CD4-positive, alpha-beta T cell treated with Interleukin-21 for 1 hour (primary cell): Measurements from ENCODE around the gene KCNJ6.

Experiments used
- DNase-seq: peaks from one replicate; pipeline ENCODE4 v3.0.0-alpha.2; 2020

Gene KCNJ6

GRCh38 chr21:37862536-37862935 is 53.7 kb downstream of the KCNJ6 start:
- peak; percentile 3 for DNase-seq

- no peak for DNase-seq
These were observed 54.7 kb downstream of the KCNJ6 start for GRCh38 chr21:37861561-37861960.

DNA sequence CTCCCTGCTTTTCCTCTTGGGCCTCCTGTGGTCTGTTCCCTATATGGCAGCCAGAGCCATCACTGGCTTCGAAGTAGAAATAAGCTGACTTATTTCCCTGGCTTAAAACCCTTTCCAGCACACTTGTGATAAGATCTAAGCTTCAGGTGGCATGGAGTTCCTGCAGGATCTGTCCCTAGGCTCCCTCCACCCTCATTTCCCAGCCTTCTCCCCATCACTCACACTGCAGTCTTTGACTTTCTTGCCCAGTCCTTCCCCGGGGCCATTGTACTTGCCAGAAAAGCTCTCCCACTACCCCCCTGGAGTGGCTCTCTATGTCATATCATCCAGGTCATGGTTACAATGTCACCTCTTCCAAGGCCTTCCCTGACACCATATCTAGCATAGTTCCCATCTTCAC is 55.8 kb downstream of the KCNJ6 start:
- no peak for DNase-seq

DNA sequence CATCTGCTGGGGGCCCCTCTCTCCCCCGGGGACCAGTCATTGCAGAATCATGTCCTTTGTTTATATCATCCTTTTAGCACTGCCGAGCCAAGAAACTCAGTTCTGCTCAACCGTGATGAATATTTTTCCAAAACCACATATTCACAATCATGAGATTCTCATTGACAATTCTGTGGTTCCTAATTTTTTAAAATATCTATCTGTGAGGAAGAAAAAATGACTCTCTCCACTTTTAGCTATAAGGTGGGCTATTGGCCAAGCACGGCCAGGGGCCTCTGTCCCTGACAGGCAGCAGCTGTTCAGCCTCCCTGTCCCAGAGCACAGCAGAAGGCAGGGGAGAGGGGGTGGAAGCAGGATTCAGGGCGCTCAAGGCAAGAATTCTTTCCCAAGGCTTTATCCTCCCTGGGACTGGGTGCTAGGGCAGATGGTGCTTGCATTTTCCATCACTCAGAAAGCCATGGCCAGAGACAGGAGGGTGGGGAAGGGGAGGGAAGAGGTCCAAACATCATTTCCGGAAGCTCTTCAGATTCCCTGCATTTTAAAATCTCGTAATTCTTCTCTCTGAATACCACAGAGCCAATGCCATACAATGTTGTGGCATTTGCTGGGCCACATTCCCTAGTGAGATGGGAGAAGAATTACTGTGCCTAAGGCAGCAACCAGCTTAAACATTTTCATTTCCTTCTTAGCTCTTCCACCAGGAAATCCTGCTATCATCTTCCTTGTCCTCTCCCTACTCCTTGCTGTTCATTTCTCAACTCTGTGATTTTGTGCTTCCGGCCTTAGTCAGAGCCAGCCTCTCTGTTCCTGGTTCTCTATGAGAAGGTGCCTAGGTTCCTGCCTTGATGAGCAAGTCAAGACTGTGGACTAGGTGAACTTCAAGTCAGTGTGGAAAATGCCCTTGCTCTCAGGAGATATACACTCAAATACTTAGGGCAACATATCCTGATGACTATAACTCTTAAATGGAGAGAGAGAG is 60.3 kb downstream of the KCNJ6 start:
- DNase-seq, result no peak

GRCh38 chr21:37855271-37855646 is 61.0 kb downstream of the KCNJ6 start:
- DNase-seq, result no peak

DNA sequence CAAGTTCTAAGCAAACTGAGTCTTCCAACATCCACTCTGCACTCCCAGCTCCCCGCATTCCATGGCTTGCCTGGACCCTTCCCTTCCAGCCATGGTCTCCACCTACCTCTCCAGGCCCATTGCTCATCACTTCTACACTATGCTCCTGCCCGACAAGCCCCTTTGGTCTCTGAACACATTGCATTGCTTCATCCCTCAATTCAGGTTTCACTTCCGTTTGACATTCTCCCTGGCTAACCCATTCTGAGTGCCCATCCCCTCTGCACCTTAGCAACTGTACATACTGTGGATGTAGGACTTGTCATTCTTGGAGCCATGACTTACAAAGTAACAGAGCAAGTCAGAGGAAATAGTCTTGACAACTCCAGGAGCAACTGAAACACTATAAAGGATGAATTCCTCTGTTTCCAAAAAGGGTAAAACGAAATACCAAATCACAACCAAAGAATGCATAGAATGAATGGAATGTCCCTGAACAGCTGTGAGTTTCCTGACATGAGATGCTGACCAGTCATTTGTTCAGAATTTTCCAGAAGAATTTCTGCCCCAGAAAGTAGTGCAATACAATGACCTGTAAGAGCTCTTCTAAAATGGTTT is 66.7 kb downstream of the KCNJ6 start:
- no peak for DNase-seq

DNA sequence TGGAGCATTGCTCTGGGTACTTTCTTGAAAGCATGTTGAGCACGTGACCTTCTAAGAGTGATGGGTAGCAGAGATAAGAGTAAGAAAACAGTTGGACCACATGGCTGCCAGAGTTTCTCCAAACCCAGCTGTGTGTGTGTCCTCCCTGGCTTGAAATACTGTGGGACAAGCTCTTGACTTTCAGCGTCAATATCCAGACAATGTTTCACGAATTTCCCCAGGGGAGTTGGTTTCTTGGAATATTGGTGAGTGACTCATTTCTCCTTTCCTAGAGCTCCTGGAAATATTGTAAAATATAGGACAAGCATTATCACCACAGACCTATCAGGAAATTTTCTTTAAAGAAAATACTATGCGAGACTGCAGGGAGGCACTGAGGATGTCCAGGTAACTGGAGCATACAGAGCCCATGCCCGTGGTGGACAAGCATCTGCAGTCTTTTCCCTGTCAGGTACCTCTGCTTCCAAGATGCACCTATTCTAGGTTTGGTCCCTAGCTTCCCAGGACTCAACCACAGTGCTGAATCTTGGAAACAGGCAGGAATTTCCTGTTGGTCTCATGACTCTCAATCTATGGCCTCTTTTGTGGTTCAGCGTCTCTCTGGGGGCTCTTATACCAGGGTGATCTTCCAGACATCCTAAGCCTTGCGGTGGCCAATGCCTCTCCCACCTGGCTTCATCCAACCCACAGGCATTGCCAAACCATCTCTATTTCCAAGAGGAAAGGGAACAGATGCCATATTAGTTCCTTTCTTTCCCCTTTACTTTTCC is 67.4 kb downstream of the KCNJ6 start:
- no peak for DNase-seq

GRCh38 chr21:37845535-37845934 is 70.7 kb downstream of the KCNJ6 start:
- no peak for DNase-seq

- no peak for DNase-seq
These were observed 73.1 kb downstream of the KCNJ6 start for GRCh38 chr21:37843191-37843590.

DNA sequence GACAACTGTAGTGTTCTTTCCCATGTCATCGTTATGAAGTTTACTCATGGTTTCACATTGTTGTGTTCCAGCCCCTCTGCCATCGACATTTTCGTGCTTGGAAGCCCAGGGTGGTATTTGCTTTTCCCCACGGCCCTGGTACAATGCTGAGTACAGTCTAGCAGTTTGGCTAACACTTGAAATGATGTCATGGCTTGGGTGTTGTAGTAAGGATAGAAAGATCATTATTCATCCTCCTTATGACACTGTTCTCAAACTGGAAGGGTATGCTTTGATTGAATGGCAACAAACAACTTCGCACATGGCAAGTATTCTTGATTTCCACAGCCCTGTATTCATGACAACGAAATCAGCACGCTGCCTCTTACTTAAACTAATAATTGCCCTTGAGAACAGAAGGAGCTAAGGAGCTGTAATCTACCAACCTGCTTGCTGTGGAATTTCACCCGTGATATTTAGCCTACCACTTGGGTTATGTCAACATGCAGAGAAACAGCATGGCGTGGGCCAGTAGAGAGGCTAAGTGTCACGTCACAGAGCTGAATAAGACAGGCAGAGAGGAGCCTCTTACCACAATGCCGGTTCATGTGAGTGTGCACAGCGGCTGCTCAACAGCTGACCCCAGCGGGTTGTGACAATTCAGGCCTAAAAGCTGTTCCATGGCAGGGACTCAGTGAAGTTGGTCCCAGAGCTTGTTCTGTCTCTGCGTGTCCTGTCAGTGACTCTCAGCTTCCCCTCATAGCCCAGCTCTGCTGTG is 73.9 kb downstream of the KCNJ6 start:
- no peak for DNase-seq

DNA sequence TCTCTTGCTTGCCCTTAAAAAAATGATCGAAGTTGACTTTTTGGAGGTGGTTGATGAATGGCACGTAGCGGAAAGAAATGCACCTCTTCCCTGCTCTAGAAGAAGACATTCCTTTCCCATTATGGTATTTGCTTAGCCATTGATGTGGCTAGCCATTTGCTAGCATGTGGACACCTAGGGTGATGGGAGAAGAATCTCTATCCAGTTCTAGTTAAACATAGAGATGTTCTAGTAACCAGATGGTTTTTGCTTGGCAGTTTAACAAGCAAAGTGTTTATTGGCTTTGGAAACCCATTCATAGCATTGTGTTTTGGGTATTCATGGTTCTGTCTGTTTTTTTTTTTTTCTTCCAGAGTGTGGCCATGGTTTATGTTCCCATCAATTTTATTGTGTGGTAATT is 78.9 kb downstream of the KCNJ6 start:
- DNase-seq, result no peak

- no peak for DNase-seq
These were observed 80.8 kb downstream of the KCNJ6 start for GRCh38 chr21:37835481-37835880.

DNA sequence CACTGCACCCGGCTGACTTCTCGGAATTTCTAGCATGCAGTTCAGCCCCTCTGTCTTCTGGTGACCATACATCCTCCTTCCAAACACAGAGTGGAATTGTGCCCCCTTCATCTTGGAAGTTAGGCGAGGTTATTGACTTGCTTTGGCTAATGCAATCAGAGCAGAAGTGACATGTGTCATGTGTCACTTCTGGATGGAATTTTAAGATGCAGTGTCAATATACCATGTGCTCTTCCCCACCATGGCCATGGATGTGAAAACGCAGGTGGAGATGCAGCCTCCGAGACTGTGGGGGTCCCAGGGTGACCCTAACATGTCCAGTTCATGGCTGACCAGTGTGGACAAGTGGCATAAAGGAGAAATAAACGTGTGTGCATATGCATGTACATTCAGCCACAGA is 83.0 kb downstream of the KCNJ6 start:
- DNase-seq, result no peak

DNA sequence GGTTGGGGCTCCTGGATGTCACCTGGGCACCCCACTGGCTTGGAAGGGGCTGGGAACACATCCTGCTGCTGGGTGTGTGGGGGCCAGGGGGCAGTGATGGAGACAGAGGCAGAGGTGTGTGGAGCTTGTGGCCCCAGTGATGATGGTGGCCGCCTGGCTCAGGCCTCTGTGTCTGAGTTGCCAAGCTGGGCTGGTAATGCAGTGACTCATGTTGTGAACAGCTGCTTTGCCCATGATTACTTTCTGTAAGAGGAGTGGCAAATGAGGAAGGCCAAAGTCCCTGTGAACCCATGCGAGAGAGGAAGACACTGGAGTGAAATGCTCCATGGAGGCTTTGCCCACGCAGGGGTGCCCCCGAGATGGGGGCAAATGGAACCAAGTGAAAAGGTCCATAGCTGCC is 86.8 kb downstream of the KCNJ6 start:
- no peak for DNase-seq

DNA sequence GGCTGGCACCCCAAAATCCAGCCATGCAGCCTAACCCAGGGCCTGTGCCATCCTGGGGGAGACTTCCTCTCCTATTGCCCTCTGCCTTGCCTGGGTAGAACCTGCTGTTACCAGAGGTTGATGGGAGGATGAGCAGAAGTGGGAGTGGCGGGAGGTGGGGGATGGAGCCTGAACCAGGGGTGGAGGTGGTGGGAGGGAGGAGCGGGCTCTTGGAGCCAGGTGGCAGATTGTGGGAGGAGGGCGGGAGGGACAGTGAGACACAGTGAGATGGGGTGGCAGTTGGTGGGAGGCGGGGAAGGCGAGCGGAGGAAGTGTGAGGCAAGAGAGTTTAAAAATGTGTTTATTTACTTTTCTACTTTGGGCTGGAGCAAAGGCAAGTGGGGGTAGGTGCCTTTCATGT is 87.3 kb downstream of the KCNJ6 start:
- DNase-seq, result no peak

DNA sequence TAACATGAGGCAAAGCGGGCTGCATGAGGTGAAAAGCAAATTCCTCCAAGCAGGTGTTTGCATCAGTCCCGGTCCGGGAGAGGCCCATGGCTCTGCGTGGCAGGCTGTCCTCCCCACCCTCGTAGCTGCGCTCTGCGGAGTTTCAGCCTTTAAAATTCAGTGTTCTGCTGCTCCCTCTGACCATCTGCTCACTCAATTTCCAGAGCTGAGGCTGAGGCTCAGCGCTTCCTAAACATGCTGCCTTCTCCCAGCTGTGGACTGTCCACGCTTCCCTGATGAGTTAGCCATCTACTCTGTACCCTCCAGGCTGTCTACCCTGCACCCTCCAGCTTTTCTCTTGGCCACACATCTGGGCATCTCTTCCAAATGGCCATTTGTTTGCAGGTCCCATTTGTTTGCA is 87.7 kb downstream of the KCNJ6 start:
- no peak for DNase-seq

- no peak for DNase-seq
These were observed 88.3 kb downstream of the KCNJ6 start for GRCh38 chr21:37827913-37828312.

- no peak for DNase-seq
These were observed 94.3 kb downstream of the KCNJ6 start for GRCh38 chr21:37821786-37822450.

DNA sequence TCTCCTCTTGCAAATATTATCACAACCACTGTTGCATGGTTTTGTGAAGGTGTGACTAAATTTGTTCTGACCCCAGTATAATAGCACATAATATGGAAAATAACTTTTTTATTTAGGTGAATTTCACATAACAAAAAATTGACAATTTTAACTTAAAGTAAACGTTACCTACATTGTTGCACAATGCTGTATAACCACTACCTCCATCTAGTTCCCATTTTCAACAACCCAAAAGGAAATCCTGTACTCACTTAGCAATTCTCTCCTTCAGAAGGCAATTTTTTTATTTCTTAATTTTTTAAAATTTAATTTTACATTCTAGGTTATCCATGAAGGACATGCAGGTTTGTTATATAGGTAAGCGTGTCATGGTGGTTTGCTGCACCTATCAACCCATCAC is 95.2 kb downstream of the KCNJ6 start:
- DNase-seq, result no peak

DNA sequence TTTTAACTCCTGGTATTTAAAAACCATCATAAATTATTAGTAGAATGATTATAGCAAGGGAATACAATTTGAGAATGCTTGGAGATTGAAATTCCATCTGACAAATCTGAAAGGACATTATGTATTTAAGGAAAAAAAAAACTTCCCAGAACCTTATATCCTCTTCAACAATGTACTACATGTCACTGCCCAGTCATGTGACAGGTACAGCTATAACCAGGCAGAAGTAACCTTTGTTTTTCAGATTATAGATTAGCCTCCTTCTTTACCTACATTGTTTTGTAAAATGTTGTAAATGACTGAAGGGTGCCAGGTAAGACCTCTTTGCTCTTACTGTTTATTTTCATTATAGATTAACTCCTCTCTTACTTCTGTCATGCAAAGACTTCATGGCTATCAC is 96.9 kb downstream of the KCNJ6 start:
- no peak for DNase-seq

DNA sequence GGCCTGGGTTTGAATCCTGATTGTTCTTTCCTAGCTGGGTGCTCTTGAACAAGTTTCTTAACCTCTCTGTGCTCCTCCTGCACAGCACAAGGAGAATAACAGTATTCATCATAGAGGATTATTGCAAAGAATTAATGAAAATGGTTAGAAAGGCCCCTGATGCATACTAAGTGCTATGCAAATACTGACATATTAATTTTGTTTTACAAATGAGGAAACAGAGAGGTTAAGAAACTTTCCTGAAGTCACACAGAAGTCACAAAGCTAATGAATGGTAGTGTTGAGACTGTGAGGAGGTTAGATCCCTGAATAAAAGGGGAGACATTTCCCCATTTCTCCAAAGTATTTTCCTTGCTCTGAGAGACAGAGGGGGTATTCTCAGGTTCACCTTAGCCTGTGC is 99.0 kb downstream of the KCNJ6 start:
- no peak for DNase-seq

DNA sequence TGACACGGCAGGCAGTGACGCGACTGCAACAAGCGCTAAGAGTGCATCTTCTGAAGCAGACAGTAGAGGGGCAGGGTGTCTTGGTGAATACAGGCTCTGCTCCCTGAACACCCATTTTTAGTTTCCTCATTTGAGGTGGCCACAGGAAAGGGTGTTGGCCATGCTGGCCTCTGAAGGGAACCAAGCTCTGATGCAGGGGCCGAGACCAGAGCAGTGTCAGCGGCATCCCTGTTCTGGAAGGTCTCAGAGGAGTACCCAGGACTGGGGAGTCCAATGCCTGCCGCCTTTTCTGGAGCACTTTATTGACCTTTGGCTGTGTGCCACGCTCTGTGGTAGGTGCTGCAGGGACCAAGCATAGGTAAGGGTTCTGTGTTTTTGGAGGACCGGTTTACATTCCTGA is 100.4 kb downstream of the KCNJ6 start:
- DNase-seq, result no peak
